HCT116 (cell line): ENCODE results near the gene RTN4RL1. TPM values are rescaled to one million over a fixed set of nuclear protein-coding genes. Genes with fewer than 3 reads are reported as not detected.

Experiments used
- ATAC-seq: fragments of 200-7000 bp; cut with Tn5 transposase; 2 replicates; pipeline ENCODE4 v1.9.1; 2020; ENCODE audit warnings: mild to moderate bottlenecking, moderate library complexity
- BruUV-seq: library from RNA; stranded (reverse); fragments of 400-500 nt; replicated peaks from 2 replicates; lab custom pipeline; 2021; lab: Mats Ljungman, UMichigan
- CTCF ChIA-PET: fragments of 300-600 bp; sonication (Branson Sonifier 250); formaldehyde crosslinking; loops from one replicate; lab custom pipeline; 2021; ENCODE audit warnings: antibody characterized with exemption; lab: Charles Lee
- POLR2A ChIA-PET: fragments of 300-600, 350-600 bp; sonication (Branson Sonifier 250); formaldehyde crosslinking; loops from one replicate; lab custom pipeline; 2021; ENCODE audit warnings: antibody characterized with exemption; lab: Charles Lee
- RAD21 ChIA-PET, 2 experiments: fragments of 300-600 bp; sonication (Branson Sonifier 250); formaldehyde crosslinking; loops; one replicate each; lab custom pipeline; 2023; ENCODE audit warnings: low total read pairs in 2 of 2; ENCODE audit not compliant: uncharacterized antibody in 2 of 2, unreplicated experiment in 2 of 2, low non-redundant PET in 1 of 2; lab: Charles Lee
- DNase-seq: peaks from one replicate; pipeline ENCODE4 v3.0.0-alpha.2; 2010; ENCODE audit warnings: low read depth, low spot score
- H2AFZ ChIP-seq: fragments of 200-600 bp; shearing (Covaris generic), sonication (generic); 2 replicates; pipeline ENCODE4 v1.6.1; 2017; ENCODE audit warnings: low read depth, mixed run types, mixed read lengths, antibody characterized with exemption, low read length; ENCODE audit not compliant: poor library complexity, severe bottlenecking
- H3K27ac ChIP-seq: 2 replicates; pipeline ENCODE4 v1.5.1; 2012; ENCODE audit warnings: low read depth, low read length
- H3K27me3 ChIP-seq: fragments of 200-600 bp; sonication (generic); 2 replicates; pipeline ENCODE4 v1.6.1; 2016; ENCODE audit warnings: mixed run types, low read length, mixed read lengths; ENCODE audit not compliant: insufficient read depth
- H3K36me3 ChIP-seq, 2 experiments: fragments of 200-500 bp in 1 of 2; fragments of 200-600 bp in 1 of 2; sonication (Bioruptor generic) in 1 of 2; sonication (generic) in 1 of 2; 2 replicates each; pipeline versions ENCODE4 v1.5.1 to v1.6.1; 2014 to 2016; ENCODE audit warnings: low read length in 2 of 2, inconsistent platforms in 1 of 2, mixed read lengths in 1 of 2, mixed run types in 1 of 2; ENCODE audit not compliant: insufficient read depth in 2 of 2, control insufficient read depth in 1 of 2
- H3K4me1 ChIP-seq, 2 experiments: fragments of 200-600 bp in 1 of 2; sonication (generic) in 1 of 2; 2 replicates each; pipeline versions ENCODE4 v1.5.1 to v1.6.1; 2012 to 2017; ENCODE audit warnings: low read length in 2 of 2, inconsistent platforms in 1 of 2, mild to moderate bottlenecking in 1 of 2, mixed read lengths in 1 of 2, mixed run types in 1 of 2, moderate library complexity in 1 of 2; ENCODE audit not compliant: insufficient read depth in 2 of 2, control insufficient read depth in 1 of 2
- H3K4me2 ChIP-seq: fragments of 200-600 bp; sonication (generic); 2 replicates; pipeline ENCODE4 v1.6.1; 2017; ENCODE audit warnings: mixed run types, low read length, mixed read lengths
- H3K4me3 ChIP-seq, 2 experiments: fragments of 200-600 bp in 1 of 2; sonication (generic) in 1 of 2; replicated peaks in 1 of 2; 2 replicates each; pipeline ENCODE4 v1.5.1; 2011 to 2016; ENCODE audit warnings: low read length in 2 of 2, control low read depth in 1 of 2, low read depth in 1 of 2, mild to moderate bottlenecking in 1 of 2, mixed read lengths in 1 of 2, mixed run types in 1 of 2
- H3K79me2 ChIP-seq: fragments of 200-600 bp; sonication (generic); 2 replicates; pipeline ENCODE4 v1.6.1; 2017; ENCODE audit warnings: mild to moderate bottlenecking, mixed run types, low read length, moderate library complexity, mixed read lengths; ENCODE audit not compliant: insufficient read depth
- H3K9ac ChIP-seq: fragments of 200-600 bp; sonication (generic); 2 replicates; pipeline ENCODE4 v1.6.1; 2016; ENCODE audit warnings: low read length, mixed read lengths
- H3K9me2 ChIP-seq: fragments of 200-600 bp; sonication (generic), shearing (Covaris generic); 2 replicates; pipeline ENCODE4 v1.6.1; 2017; ENCODE audit warnings: mixed run types, mild to moderate bottlenecking, moderate library complexity; ENCODE audit not compliant: insufficient read depth
- H3K9me3 ChIP-seq, 2 experiments: fragments of 200-500 bp in 1 of 2; fragments of 200-600 bp in 1 of 2; sonication (Bioruptor generic) in 1 of 2; sonication (generic) in 1 of 2; 2 replicates each; pipeline ENCODE4 v1.6.1; 2014 to 2017; ENCODE audit warnings: low read length in 2 of 2, mixed read lengths in 2 of 2, inconsistent platforms in 1 of 2, low read depth in 1 of 2, mild to moderate bottlenecking in 1 of 2, mixed run types in 1 of 2, moderate library complexity in 1 of 2; ENCODE audit not compliant: control insufficient read depth in 1 of 2, insufficient read depth in 1 of 2
- H4K20me1 ChIP-seq: fragments of 200-600 bp; sonication (generic), shearing (Covaris generic); 2 replicates; pipeline ENCODE4 v1.6.1; 2017; ENCODE audit warnings: mixed run types, mild to moderate bottlenecking, moderate library complexity; ENCODE audit not compliant: insufficient read depth
- ATF3 ChIP-seq: IDR thresholded peaks from 2 replicates; pipeline ENCODE4 v1.6.1; 2012
- CBX3 ChIP-seq: IDR thresholded peaks from 2 replicates; pipeline ENCODE4 v1.6.1; 2012; ENCODE audit warnings: low read depth
- CEBPB ChIP-seq: IDR thresholded peaks from 2 replicates; pipeline ENCODE4 v1.6.1; 2012; ENCODE audit warnings: low read depth
- CTCF ChIP-seq, 3 experiments: fragments of 200-600 bp in 1 of 3; sonication (generic) in 1 of 3; IDR thresholded peaks in 2 of 3; conservative IDR thresholded peaks in 1 of 3; 2 replicates each; pipeline ENCODE4 v1.5.1; 2012 to 2017; ENCODE audit warnings: low read depth in 2 of 3, low read length in 2 of 3, antibody characterized with exemption in 1 of 3, borderline replicate concordance in 1 of 3, control low read depth in 1 of 3, mild to moderate bottlenecking in 1 of 3, mixed read lengths in 1 of 3, mixed run types in 1 of 3, moderate library complexity in 1 of 3; ENCODE audit not compliant: insufficient read depth in 1 of 3
- EGR1 ChIP-seq: IDR thresholded peaks from 2 replicates; pipeline ENCODE4 v1.6.1; 2012; ENCODE audit warnings: low read depth
- ELF1 ChIP-seq: IDR thresholded peaks from 2 replicates; pipeline ENCODE4 v1.6.1; 2012; ENCODE audit warnings: low read depth, borderline replicate concordance
- EZH2 ChIP-seq: fragments of 200-600 bp; sonication (generic); IDR thresholded peaks from 2 replicates; pipeline ENCODE4 v1.6.1; 2017; ENCODE audit warnings: antibody characterized with exemption, mixed run types
- EZH2phosphoT487 ChIP-seq: fragments of 200-600 bp; IDR thresholded peaks from 2 replicates; pipeline ENCODE4 v1.6.1; 2018; ENCODE audit warnings: antibody characterized with exemption, borderline replicate concordance
- FOSL1 ChIP-seq: IDR thresholded peaks from 2 replicates; pipeline ENCODE4 v1.6.1; 2012; ENCODE audit warnings: low read depth
- JUND ChIP-seq: IDR thresholded peaks from 2 replicates; pipeline ENCODE4 v1.6.1; 2012
- POLR2A ChIP-seq: IDR thresholded peaks from 2 replicates; pipeline ENCODE4 v1.7.0; 2011; ENCODE audit warnings: borderline replicate concordance; ENCODE audit not compliant: insufficient read depth, insufficient read length; ENCODE audit errors: extremely low read depth
- POLR2AphosphoS5 ChIP-seq: IDR thresholded peaks from 2 replicates; pipeline ENCODE4 v1.6.1; 2011; ENCODE audit warnings: mild to moderate bottlenecking, low read depth, low read length, moderate library complexity
- RAD21 ChIP-seq: IDR thresholded peaks from 2 replicates; pipeline ENCODE4 v1.6.1; 2012; ENCODE audit warnings: low read depth, mild to moderate bottlenecking
- SIN3A ChIP-seq: IDR thresholded peaks from 2 replicates; pipeline ENCODE4 v1.6.1; 2012; ENCODE audit warnings: low read depth
- SP1 ChIP-seq: IDR thresholded peaks from 2 replicates; pipeline ENCODE4 v1.6.1; 2012; ENCODE audit warnings: low read depth
- SRF ChIP-seq: IDR thresholded peaks from 2 replicates; pipeline ENCODE4 v1.6.1; 2012; ENCODE audit warnings: low read depth
- YY1 ChIP-seq: IDR thresholded peaks from 2 replicates; pipeline ENCODE4 v1.6.1; 2011; ENCODE audit warnings: low read length, low read depth, moderate library complexity, mild to moderate bottlenecking; ENCODE audit not compliant: insufficient replicate concordance; ENCODE audit errors: extremely low read depth
- ZFX ChIP-seq: fragments of 450-650 bp; IDR thresholded peaks from 2 replicates; pipeline ENCODE4 v1.6.1; 2017
- ZNF274 ChIP-seq: fragments of 200-500 bp; sonication (Bioruptor generic); IDR thresholded peaks from 2 replicates; pipeline ENCODE4 v1.6.1; 2014; ENCODE audit warnings: mild to moderate bottlenecking, low read depth, low read length, inconsistent platforms
- intact Hi-C: fragments of 100-400 bp; cut with micrococcal nuclease; formaldehyde crosslinking; loops from 2 replicates; pipeline ENCODE4 v1.10.0; 2022
- total RNA-seq: library from RNA; stranded (reverse); gene quantifications from one replicate; pipeline ENCODE4 v1.2.1, GENCODE V29; 2021; ENCODE audit not compliant: unreplicated experiment

The RTN4RL1 gene
- total RNA-seq, 1 experiment from 2014 or later: 3.7 TPM

GRCh38 chr17:2019723-2020122 is 5.4 kb downstream of the RTN4RL1 start (continued):
- TF ChIP-seq ATF3 (no peak), CBX3 (no peak), JUND (no peak), EZH2phosphoT487 (no peak), ZNF274 (no peak), RAD21 (no peak), ZFX (no peak), POLR2A (no peak)

DNA sequence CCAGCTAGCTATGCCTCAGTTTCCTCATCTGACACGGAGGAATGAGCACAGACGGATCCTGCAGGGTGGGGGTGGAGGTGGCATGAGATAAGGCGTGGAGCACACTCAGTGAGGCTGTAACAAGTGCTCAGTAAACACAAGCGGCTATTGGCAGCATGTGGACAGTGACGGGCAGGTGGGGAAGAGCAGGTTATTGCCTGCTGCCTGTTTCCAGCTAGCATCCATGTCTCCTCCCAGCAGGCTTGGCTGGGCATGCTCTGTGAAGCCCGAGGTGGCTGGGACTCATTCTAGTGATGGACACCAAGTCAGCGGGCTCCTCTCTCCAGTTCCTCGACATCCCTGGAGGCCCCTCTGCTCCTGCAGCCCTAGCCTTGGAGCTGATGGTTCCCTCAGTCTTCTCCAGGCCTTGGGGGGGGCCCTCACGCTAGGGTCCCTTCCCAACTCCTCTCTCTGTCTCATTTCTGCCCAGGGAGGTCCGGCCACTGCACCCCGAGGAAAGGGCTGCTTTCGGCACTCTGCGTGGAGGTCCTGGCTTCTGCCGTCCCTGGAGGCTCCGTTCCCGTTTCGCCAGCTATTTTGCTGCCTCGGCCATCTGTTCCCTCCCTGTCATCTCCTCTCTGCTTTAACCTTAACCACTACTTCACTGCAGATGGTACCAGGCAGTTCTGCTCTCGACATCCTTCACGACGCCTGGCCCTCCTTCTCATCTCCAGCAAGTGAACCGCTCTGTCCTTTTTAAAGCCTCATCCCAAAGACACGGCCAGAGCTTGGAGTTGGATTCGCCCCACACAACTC is 6.2 kb downstream of the RTN4RL1 start:
- POLR2A ChIA-PET: no interaction called here
- no peaks in the 10 kb centered on the region for H3K36me3 ChIP-seq
- ATAC-seq (no peak), DNase-seq (no peak)
- no peak overlapping the region for H3K4me3 ChIP-seq
- H3K4me1 ChIP-seq: peaks cover 2 to 4% of the 10 kb centered on the region in 2 experiments; a peak in 2 of 4 replicates
- no peak overlapping the region for H2AFZ ChIP-seq
- H3K9me2 ChIP-seq: no peaks in the 10 kb centered on the region
- no peaks in the 10 kb centered on the region for H4K20me1 ChIP-seq
- H3K9ac ChIP-seq: no peak overlapping the region
- no peaks in the 10 kb centered on the region for H3K27me3 ChIP-seq
- intact Hi-C loops: no loop called here
- TF ChIP-seq RAD21: no peak
- no peak for TF ChIP-seq YY1
- TF ChIP-seq JUND: no peak
- no peak for TF ChIP-seq ZFX
- no peak for TF ChIP-seq POLR2AphosphoS5
- no peak for TF ChIP-seq FOSL1
- TF ChIP-seq CTCF (IDR thresholded peaks at IDR 0.05 in 2 of 3, conservative IDR thresholded peaks at IDR 0.05 in 1 of 3; ENCODE audit: borderline replicate concordance in 1 of 3, insufficient read depth in 1 of 3, low read depth in 2 of 3, low read length in 2 of 3): no peak
- TF ChIP-seq EZH2: no peak
- TF ChIP-seq CEBPB: no peak
- TF ChIP-seq ATF3: no peak
- no peak for TF ChIP-seq SIN3A
- no peak for TF ChIP-seq SP1
- no peak for TF ChIP-seq ELF1
- TF ChIP-seq EGR1: no peak
- no peak for TF ChIP-seq SRF
- RAD21 ChIA-PET: no interaction called here
- CTCF ChIA-PET: no interaction called here
- BruUV-seq: no TSS peak
- no peak overlapping the region for H3K27ac ChIP-seq
- H3K9me3 ChIP-seq: no peaks in the 10 kb centered on the region; a peak in 1 of 4 replicates
- no peaks in the 10 kb centered on the region for H3K79me2 ChIP-seq
- no peak overlapping the region for H3K4me2 ChIP-seq
